GM19468 (cell line): Measurements from ENCODE around the gene DCPS.
"Not testable (repeated sequence)": the region's sequence is repeated elsewhere in the genome, so short reads cannot be mapped to it uniquely, and the experiment has no call there.

Experiments
- ATAC-seq: cut with Tn5 transposase; IDR thresholded peaks from one replicate; pipeline ENCODE4 v1.9.1; 2021; ENCODE audit warnings: mild to moderate bottlenecking, moderate library complexity, moderate number of reproducible peaks; ENCODE audit not compliant: unreplicated experiment; ENCODE audit errors: extremely low read depth

Gene DCPS

GRCh38 chr11:126341760-126342161 is 37.9 kb downstream of the DCPS start:
- ATAC-seq = no peak

GRCh38 chr11:126343051-126343450 is 39.2 kb downstream of the DCPS start:
- ATAC-seq = no peak

GRCh38 chr11:126344141-126345080 is 40.6 kb downstream of the DCPS start:
- ATAC-seq = no peak

GRCh38 chr11:126345283-126345682 is 41.4 kb downstream of the DCPS start:
- ATAC-seq = no peak

GRCh38 chr11:126345759-126346585 is 42.1 kb downstream of the DCPS start:
- no peak for ATAC-seq

GRCh38 chr11:126346586-126346940 is 42.7 kb downstream of the DCPS start:
- ATAC-seq = no peak

- ATAC-seq = not testable (repeated sequence)
Measured at GRCh38 chr11:126346946-126347345, 43.1 kb downstream of the DCPS start.

- ATAC-seq = no peak
Measured at GRCh38 chr11:126347751-126348668, 44.1 kb downstream of the DCPS start.

- no peak for ATAC-seq
Measured at GRCh38 chr11:126348806-126349582, 45.1 kb downstream of the DCPS start.

- ATAC-seq = no peak
Measured at GRCh38 chr11:126350836-126351235, 47.0 kb downstream of the DCPS start.

- no peak for ATAC-seq
Measured at GRCh38 chr11:126352163-126352562, 48.3 kb downstream of the DCPS start.

GRCh38 chr11:126352934-126353801 is 49.3 kb downstream of the DCPS start:
- no peak for ATAC-seq

- ATAC-seq = no peak
Measured at GRCh38 chr11:126354631-126355323, 50.9 kb downstream of the DCPS start.

GRCh38 chr11:126355324-126355925 is 51.6 kb downstream of the DCPS start, which contains the start of gene ST3GAL4:
Gene ST3GAL4 (plus strand): TSS chr11:126355686. CDS start chr11:126406156, 50,470 bp downstream.
- peak; percentile 40 for ATAC-seq

- ATAC-seq = no peak
Measured at GRCh38 chr11:126355926-126356897, 52.4 kb downstream of the DCPS start.
